A549 (cell line): Measurements from ENCODE around the gene ESYT3. TPM values are rescaled to one million over a fixed set of nuclear protein-coding genes. Genes with fewer than 3 reads are reported as not detected.
A peak's percentile ranks its signal among the peaks of the same experiment; 100 is the strongest.

ENCODE experiments used
- ATAC-seq, 2 experiments: fragments of 200-7000 bp in 1 of 2; fragments of >200 bp in 1 of 2; cut with Nextera tagmentation in 1 of 2; cut with Tn5 transposase in 1 of 2; 3 replicates each; pipeline versions ENCODE4 v1.8.0 to v1.9.1; 2018 to 2020; ENCODE audit warnings: mild to moderate bottlenecking in 1 of 2, moderate library complexity in 1 of 2
- CTCF ChIA-PET: fragments of 300-600 bp; sonication (Branson Sonifier 250); formaldehyde crosslinking; extraction: SDS; loops from one replicate; lab custom pipeline; 2021; ENCODE audit warnings: antibody characterized with exemption, inconsistent platforms; lab: Yijun Ruan, JAX
- POLR2A ChIA-PET: fragments of 350-600 bp; formaldehyde crosslinking; extraction: SDS; loops from one replicate; lab custom pipeline; 2021; ENCODE audit warnings: antibody characterized with exemption, inconsistent platforms; lab: Yijun Ruan, JAX
- DNase-seq, 2 experiments: peaks; one replicate each; pipeline versions ENCODE4 v3.0.0 to v3.0.0-alpha.2; 2011 to 2016; ENCODE audit warnings: low read depth in 1 of 2, low spot score in 1 of 2
- FAIRE-seq: peaks from 2 replicates; lab custom pipeline; 2011; peaks lifted over from hg19 to GRCh38; lab: Jason Lieb, UNC
- H3K27ac ChIP-seq, 2 experiments: fragments of >200 bp; sonication (Bioruptor Twin); formaldehyde crosslinking; 3 replicates each; pipeline ENCODE4 v1.5.1; 2016 to 2017
- H3K4me1 ChIP-seq: fragments of >200 bp; sonication (Bioruptor Twin); formaldehyde crosslinking; 3 replicates; pipeline ENCODE4 v1.6.1; 2016
- H3K4me2 ChIP-seq: fragments of >200 bp; sonication (Bioruptor Twin); formaldehyde crosslinking; 3 replicates; pipeline ENCODE4 v1.6.1; 2016
- H3K4me3 ChIP-seq: fragments of >200 bp; sonication (Bioruptor Twin); formaldehyde crosslinking; 3 replicates; pipeline ENCODE4 v1.5.1; 2016
- H3K9me3 ChIP-seq: fragments of >200 bp; sonication (Bioruptor Twin); formaldehyde crosslinking; 3 replicates; pipeline ENCODE4 v1.6.1; 2016
- ATOH8 ChIP-seq: fragments of 250-450 bp; sonication (Bioruptor Pico); IDR thresholded peaks from 2 replicates; pipeline ENCODE4 v1.5.0; 2020; ENCODE audit warnings: low read depth, mild to moderate bottlenecking, moderate library complexity
- CHD2 ChIP-seq: fragments of 150-350 bp; IDR thresholded peaks from 2 replicates; pipeline ENCODE4 v1.6.1; 2014; ENCODE audit warnings: low read length; ENCODE audit not compliant: partially characterized antibody
- CHD4 ChIP-seq: fragments of 200-600 bp; sonication (generic); IDR thresholded peaks from 2 replicates; pipeline ENCODE4 v1.6.1; 2016; ENCODE audit warnings: antibody characterized with exemption, mild to moderate bottlenecking, borderline replicate concordance
- EHF ChIP-seq: fragments of 250-450 bp; sonication (Bioruptor Pico); IDR thresholded peaks from 2 replicates; pipeline ENCODE4 v1.5.0; 2020; ENCODE audit warnings: mild to moderate bottlenecking
- EHMT2 ChIP-seq: fragments of 200-600 bp; sonication (generic); IDR thresholded peaks from 2 replicates; pipeline ENCODE4 v1.6.1; 2016; ENCODE audit warnings: antibody characterized with exemption, low read depth, mild to moderate bottlenecking, moderate library complexity
- EP300 ChIP-seq, 2 experiments: fragments of >200 bp; sonication (Bioruptor Twin); formaldehyde crosslinking; IDR thresholded peaks; 2 replicates in 1 of 2; 3 replicates in 1 of 2; pipeline ENCODE4 v1.6.1; 2016 to 2017
- ESRRA ChIP-seq: fragments of 150-350 bp; IDR thresholded peaks from 2 replicates; pipeline ENCODE4 v1.6.1; 2014; ENCODE audit warnings: mild to moderate bottlenecking, low read length, borderline replicate concordance
- FOSB ChIP-seq: fragments of 250-450 bp; sonication (Bioruptor Pico); IDR thresholded peaks from 2 replicates; pipeline ENCODE4 v1.5.0; 2020; ENCODE audit warnings: mild to moderate bottlenecking, moderate library complexity
- HEYL ChIP-seq: fragments of 250-450 bp; sonication (Bioruptor Pico); IDR thresholded peaks from 2 replicates; pipeline ENCODE4 v1.8.0; 2021; ENCODE audit warnings: mild to moderate bottlenecking, moderate library complexity
- HOXB13 ChIP-seq: fragments of 250-450 bp; sonication (Bioruptor Pico); IDR thresholded peaks from 2 replicates; pipeline ENCODE4 v1.5.0; 2020; ENCODE audit warnings: low read depth, mild to moderate bottlenecking, moderate library complexity
- HOXB5 ChIP-seq: fragments of 250-450 bp; sonication (Bioruptor Pico); IDR thresholded peaks from 2 replicates; pipeline ENCODE4 v1.5.0; 2020; ENCODE audit warnings: mild to moderate bottlenecking, moderate library complexity
- KDM5A ChIP-seq: fragments of 200-600 bp; sonication (generic); IDR thresholded peaks from 2 replicates; pipeline ENCODE4 v1.6.1; 2016; ENCODE audit warnings: antibody characterized with exemption, mild to moderate bottlenecking
- MAFK ChIP-seq: fragments of 450-650 bp; IDR thresholded peaks from 2 replicates; pipeline ENCODE4 v1.6.1; 2014; ENCODE audit not compliant: partially characterized antibody
- MAX ChIP-seq: IDR thresholded peaks from 2 replicates; pipeline ENCODE4 v1.6.1; 2012
- MAZ ChIP-seq: fragments of 150-350 bp; IDR thresholded peaks from 2 replicates; pipeline ENCODE4 v1.6.1; 2014; ENCODE audit warnings: antibody characterized with exemption, low read depth, low read length, borderline replicate concordance
- NR3C1 ChIP-seq: fragments of >200 bp; sonication (Bioruptor Twin); formaldehyde crosslinking; IDR thresholded peaks from 3 replicates; pipeline ENCODE4 v1.6.1; 2017
- PHF8 ChIP-seq: fragments of 200-600 bp; sonication (generic); IDR thresholded peaks from 2 replicates; pipeline ENCODE4 v1.6.1; 2016; ENCODE audit warnings: low read depth, mild to moderate bottlenecking, antibody characterized with exemption, moderate library complexity, borderline replicate concordance
- RAD21 ChIP-seq, 2 experiments: fragments of >200 bp in 1 of 2; sonication (Bioruptor Twin) in 1 of 2; formaldehyde crosslinking in 1 of 2; IDR thresholded peaks in 1 of 2; conservative IDR thresholded peaks in 1 of 2; 2 replicates in 1 of 2; 3 replicates in 1 of 2; pipeline ENCODE4 v1.6.1; 2012 to 2018; ENCODE audit warnings: inconsistent platforms in 1 of 2
- RCOR1 ChIP-seq: fragments of 150-350 bp; IDR thresholded peaks from 2 replicates; pipeline ENCODE4 v1.6.1; 2014; ENCODE audit warnings: antibody characterized with exemption, low read length, low read depth
- REST ChIP-seq: fragments of 200-600 bp; sonication (generic); IDR thresholded peaks from 2 replicates; pipeline ENCODE4 v1.6.1; 2016; ENCODE audit warnings: antibody characterized with exemption, mild to moderate bottlenecking, moderate library complexity
- SMC3 ChIP-seq: fragments of >200 bp; sonication (Bioruptor Twin); formaldehyde crosslinking; IDR thresholded peaks from 3 replicates; pipeline ENCODE4 v1.6.1; 2018; ENCODE audit warnings: inconsistent platforms
- TP53 ChIP-seq: fragments of 250-450 bp; sonication (Bioruptor Pico); IDR thresholded peaks from 2 replicates; pipeline ENCODE4 v1.5.0; 2021; ENCODE audit warnings: mild to moderate bottlenecking, moderate library complexity
- USF2 ChIP-seq: fragments of 450-650 bp; IDR thresholded peaks from 2 replicates; pipeline ENCODE4 v1.6.1; 2014; ENCODE audit warnings: antibody characterized with exemption
- ZC3H11A ChIP-seq: fragments of 450-650 bp; IDR thresholded peaks from 2 replicates; pipeline ENCODE4 v1.6.1; 2014; ENCODE audit warnings: antibody characterized with exemption, mild to moderate bottlenecking
- ZSCAN20 ChIP-seq: fragments of 250-450 bp; sonication (Bioruptor Pico); IDR thresholded peaks from 2 replicates; pipeline ENCODE4 v1.8.0; 2022; ENCODE audit warnings: mild to moderate bottlenecking, moderate library complexity
- WGBS: methylation state at CpG from one replicate; pipeline ENCODE4 v1.1.6; 2017; ENCODE audit errors: missing lambda C conversion rate; 5-methylcytosine and 5-hydroxymethylcytosine counted together
- polyA plus RNA-seq, 4 experiments: library from polyadenylated mRNA; depleted of rRNA in 3 of 4; stranded (reverse); fragments of >200 nt; fragmentation: RNase III in 1 of 4; extraction: RNeasy Plus Mini Kit Qiagen cat#74134 plus additional on column Dnase treatment in 1 of 4; gene quantifications; 2 replicates in 3 of 4; 3 replicates in 1 of 4; pipeline ENCODE4 v1.2.3, GENCODE V29; 2011 to 2017

The ESYT3 gene
- polyA plus RNA-seq, 2 of the 4 experiments (the other 2 are of a cell fraction): 0.92 to 1.7 TPM

- CTCF ChIA-PET: no interaction called here
- POLR2A ChIA-PET: no interaction called here
- DNase-seq (no peak), ATAC-seq (no peak), FAIRE-seq (no peak)
- Histone ChIP-seq H3K4me1 (peaks cover 44% of the 10 kb centered on the region), H3K4me3 (no peak overlapping the region), H3K9me3 (no peaks in the 10 kb centered on the region), H3K4me2 (0 out of 3 replicates have a peak overlapping the region, but pooled peaks have one; percentile 2), H3K27ac (peak overlapping the region; percentile 69 to 81; a peak in 4 of 6 replicates)
- TF ChIP-seq PHF8: no peak
- TF ChIP-seq RCOR1: no peak
- no peak for TF ChIP-seq ZSCAN20 (CRISPR knock-in tag)
- no peak for TF ChIP-seq USF2
- no peak for TF ChIP-seq EHF (CRISPR knock-in tag)
- TF ChIP-seq MAZ: no peak
- 93% methylated on average over 2 of the region's 2 CpGs for WGBS
Measured at GRCh38 chr3:138496436-138496835, 62.0 kb downstream of the ESYT3 start.

- POLR2A ChIA-PET: interaction anchor here (0.6 kb wide), 1 partner anchor 112 kb away, joined by 3 read pairs; no protein-coding TSS in a partner anchor
- Histone ChIP-seq H3K4me2 (0 out of 3 replicates have a peak overlapping the region, but pooled peaks have one; percentile 2), H3K9me3 (no peaks in the 10 kb centered on the region), H3K27ac (peak overlapping the region in 1 of 2 experiments; percentile 69; a peak in 2 of 6 replicates), H3K4me3 (no peak overlapping the region), H3K4me1 (peaks cover 44% of the 10 kb centered on the region)
- TF ChIP-seq RCOR1: no peak
- TF ChIP-seq MAX: no peak
- TF ChIP-seq EHMT2: no peak
- no peak for TF ChIP-seq KDM5A
- no peak for TF ChIP-seq ATOH8 (CRISPR knock-in tag)
- TF ChIP-seq RAD21 (conservative IDR thresholded peaks at IDR 0.05 in 1 of 2, IDR thresholded peaks at IDR 0.05 in 1 of 2): no peak
- TF ChIP-seq HOXB13: no peak
- no peak for TF ChIP-seq FOSB (CRISPR knock-in tag)
- no peak for TF ChIP-seq HOXB5 (CRISPR knock-in tag)
- no peak for TF ChIP-seq ZC3H11A
- TF ChIP-seq REST: no peak
- TF ChIP-seq EP300 (IDR thresholded peaks at IDR 0.05): no peak
- TF ChIP-seq MAFK: no peak
- no peak for TF ChIP-seq HEYL (CRISPR knock-in tag)
- TF ChIP-seq NR3C1: no peak
- TF ChIP-seq SMC3: no peak
- TF ChIP-seq TP53 (CRISPR knock-in tag): no peak
- TF ChIP-seq ESRRA: no peak
- no peak for TF ChIP-seq CHD2
- TF ChIP-seq CHD4: no peak
- ATAC-seq: no peak
- no peak for DNase-seq
- CTCF ChIA-PET: no interaction called here
- FAIRE-seq: no peak
Measured at GRCh38 chr3:138497021-138497420, 62.6 kb downstream of the ESYT3 start.
